ACHN (cell line): ENCODE measurements around the gene DDIT3.

Source experiments
- DNase-seq: peaks from one replicate; pipeline ENCODE4 v3.0.0-alpha.2; 2015
- in situ Hi-C: cut with HindIII; loops from 2 replicates; pipeline ENCODE4 v1.10.0; 2017; ENCODE audit warnings: low sequenced_read_pairs, low pct_ligation_motif_present, low pct_unique_long_range_greater_than_20kb

DDIT3 gene

DNA sequence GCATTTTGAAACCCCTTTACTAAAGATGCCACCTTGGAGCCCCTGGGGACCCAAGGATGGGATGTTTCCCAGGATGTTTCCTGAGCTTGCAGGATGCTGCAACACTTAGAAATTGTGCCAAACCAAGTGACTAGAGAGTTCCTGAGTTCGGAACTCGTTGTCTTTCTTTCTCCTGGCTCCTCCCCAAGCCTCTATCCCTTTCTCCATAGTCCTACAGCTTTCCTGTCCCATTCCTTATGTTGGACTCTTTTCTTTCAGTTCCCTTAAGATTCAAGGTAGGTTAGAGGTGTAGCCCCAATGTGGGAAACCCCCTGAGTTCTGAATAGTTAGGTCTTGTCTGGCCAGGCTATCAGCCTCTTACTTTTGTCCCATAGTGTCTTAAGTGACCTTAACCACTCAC, 28.2 kb upstream of the DDIT3 start:
- DNase-seq: no peak
- in situ Hi-C loops: no loop called here

DNA sequence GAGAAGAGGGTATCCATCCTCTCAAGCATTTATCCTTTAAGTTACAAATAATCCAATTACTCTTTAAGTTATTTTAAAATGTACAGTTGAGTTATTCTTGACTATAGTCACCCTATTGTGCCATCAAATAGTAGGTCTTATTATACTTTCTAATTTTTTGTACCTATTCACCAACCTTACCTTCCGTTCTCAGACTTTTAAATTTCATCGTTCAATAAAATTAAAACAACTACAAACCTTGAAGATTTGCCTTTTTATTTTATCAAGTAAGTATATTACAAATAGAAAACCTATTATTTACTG, 27.6 kb upstream of the DDIT3 start:
- in situ Hi-C loops: no loop called here
- no peak for DNase-seq

DNA sequence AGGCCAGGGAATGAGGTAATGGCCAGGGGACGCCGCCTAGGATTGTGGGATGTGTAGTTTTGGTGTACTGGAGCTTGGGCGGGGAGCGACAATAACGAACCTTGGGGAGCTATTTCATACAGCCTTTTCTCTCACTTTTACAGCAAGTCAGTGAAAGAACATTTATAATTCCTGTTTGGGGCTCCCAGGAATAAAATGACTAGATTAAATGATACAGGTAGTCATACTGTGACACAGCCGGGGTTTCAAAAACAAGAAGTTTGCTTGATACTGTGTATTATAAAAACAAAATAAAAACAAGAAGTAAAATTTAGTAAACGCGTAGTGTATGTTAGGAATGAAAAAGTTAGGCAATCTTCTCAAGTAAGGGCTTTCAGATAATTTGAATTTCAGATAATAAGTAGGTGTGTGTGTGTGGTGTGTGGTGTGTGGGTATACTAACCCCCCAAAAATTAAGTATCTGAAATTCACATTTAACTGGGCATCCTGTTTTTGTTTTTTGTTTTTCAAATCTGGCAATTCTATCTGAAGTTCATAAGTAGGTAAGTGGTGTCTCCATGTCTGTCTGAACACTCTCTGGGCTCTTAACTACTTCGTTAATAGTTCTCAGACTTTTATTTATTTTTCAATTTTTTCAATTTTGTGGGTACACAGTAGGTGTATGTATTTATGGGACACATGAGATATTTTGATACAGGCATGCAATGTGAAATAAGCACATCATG, 27.1 kb upstream of the DDIT3 start:
- in situ Hi-C loops: no loop called here
- DNase-seq: no peak

DNA sequence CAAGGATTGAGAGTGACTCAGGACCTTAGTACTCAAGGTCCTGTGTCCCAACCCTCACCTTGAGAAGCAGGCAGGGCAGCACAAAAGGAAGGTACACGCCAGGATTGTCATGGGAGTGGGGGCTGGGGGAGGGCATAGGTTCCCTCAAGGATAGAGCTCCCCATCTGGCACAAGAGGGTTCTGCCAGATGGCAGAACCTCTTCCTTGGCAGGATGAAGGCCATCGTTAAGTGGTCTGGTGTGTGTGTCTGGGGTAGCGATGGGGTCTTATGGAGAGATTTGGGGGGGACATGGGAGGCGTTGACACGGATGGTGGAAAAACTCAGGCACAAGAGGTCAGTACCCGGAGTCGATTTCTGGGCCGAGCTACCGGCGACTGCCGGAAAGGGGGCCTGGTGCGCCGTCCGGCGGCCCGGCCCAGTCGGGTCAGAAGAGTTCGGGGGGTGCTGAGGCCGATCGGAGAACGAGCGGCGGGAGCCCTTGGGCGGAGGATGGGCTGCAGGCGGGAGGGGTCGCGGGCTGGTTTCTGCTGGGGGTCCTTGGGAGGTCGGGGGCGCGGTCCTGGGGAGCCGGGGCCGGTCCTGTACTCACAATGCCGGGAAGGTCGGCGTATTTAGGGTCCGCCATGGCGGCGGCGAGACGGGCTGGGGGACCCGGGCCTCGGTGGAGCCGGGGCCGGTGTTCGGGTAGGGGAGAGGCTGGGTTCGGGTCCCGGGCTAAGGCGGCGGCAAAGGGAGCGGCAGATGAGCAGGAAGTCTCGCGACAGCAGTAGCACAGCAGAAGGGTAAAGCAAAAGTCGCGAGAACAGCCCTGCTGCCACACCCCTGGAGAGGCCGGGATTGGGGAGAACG, 26.3 kb upstream of the DDIT3 start, which contains the start of gene DCTN2:
TSS of gene DCTN2 (minus strand) at position 755 of the 850 bp plus-strand sequence. CDS start at position 626, 129 bp downstream.
- DNase-seq: peak; percentile 100
- in situ Hi-C loops: no loop called here

DNA sequence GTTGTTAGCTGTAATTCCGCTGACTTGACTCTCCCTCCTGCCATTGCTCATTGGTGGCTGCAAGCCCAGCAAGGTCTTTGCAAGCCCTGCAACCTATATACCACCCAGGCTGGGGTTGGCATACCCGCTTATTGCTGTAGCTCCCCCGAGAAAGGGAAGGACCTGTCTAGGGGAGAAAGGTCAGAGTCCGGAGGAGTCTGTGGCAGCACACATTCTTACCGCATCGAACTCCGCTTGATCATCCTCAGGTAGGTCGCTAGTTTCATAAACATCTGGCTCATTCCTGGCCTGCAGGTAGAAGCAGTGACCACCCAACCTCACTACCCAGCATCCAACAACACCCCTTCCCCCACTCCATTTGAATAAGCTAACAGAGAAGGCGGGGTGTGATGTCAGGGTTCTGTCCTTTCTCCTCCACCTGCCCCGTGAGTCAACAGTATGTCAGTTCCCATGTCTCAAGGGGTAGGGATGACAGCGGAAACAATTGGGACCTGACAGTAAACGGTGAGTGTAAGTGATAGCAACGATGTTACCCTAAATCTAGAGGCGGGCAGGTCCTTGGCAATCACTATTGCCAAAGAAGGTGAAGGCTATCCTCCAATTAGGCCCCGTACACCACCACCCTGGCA, 25.6 kb upstream of the DDIT3 start:
- DNase-seq: no peak
- in situ Hi-C loops: no loop called here

DNA sequence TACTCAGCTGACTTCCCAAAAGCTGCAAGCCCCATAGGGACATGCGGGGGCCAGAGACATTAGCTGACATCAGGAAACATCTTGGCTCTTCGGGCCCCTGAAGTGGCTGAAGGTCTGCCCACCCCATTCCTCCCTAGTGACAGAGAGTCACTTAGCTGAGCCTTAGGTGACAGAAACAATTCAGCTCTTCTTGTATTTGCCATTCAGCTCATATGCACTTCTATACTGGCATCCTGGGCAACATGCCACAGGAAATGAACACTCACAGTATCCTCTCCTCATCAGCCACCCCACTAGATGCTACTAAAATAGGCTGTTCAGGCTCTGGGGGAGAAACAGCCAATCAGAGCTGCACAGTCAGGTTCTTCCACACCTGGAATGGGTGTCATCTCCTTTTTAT, 23.3 kb upstream of the DDIT3 start:
- in situ Hi-C loops: no loop called here
- DNase-seq: no peak

DNA sequence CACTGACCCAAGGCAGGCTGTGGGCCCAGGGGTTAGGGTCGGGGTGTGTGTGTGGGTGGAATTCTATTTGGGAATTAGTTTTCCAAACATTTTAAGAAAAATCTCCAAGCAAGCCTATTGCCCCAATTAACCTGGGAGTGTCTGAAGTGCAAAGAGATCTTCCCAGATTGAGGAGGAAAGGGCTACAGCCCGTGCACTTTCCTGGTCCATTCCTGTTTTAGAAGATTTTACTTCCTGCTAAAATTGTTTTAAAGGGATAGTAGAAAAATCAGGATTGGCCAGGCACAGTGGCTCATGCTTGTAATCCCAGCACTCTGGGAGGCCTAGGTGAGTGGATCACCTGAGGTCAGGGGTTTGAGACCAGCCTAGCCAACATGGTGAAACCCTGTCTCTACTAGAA, 21.4 kb upstream of the DDIT3 start:
- DNase-seq: no peak
- in situ Hi-C loops: no loop called here

DNA sequence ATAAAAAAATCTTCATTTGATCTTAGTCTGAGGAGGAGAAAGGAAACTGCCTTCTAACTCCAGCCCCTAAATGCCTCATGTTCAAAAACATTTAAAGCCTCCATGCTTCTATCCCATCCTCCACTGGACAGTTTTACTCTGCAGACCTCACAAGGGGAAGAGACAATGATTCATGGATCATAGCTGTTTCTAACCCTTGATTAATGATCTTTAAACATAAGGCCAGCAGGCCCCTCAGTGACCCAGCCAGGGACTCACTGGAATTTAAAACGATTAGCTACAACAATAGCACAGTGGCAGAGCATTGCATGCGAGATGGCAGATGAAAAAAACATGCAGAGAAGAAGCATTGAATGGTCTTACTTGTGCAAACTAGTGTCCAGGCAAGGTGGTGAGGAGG, 20.7 kb upstream of the DDIT3 start:
- in situ Hi-C loops: no loop called here
- DNase-seq: no peak

DNA sequence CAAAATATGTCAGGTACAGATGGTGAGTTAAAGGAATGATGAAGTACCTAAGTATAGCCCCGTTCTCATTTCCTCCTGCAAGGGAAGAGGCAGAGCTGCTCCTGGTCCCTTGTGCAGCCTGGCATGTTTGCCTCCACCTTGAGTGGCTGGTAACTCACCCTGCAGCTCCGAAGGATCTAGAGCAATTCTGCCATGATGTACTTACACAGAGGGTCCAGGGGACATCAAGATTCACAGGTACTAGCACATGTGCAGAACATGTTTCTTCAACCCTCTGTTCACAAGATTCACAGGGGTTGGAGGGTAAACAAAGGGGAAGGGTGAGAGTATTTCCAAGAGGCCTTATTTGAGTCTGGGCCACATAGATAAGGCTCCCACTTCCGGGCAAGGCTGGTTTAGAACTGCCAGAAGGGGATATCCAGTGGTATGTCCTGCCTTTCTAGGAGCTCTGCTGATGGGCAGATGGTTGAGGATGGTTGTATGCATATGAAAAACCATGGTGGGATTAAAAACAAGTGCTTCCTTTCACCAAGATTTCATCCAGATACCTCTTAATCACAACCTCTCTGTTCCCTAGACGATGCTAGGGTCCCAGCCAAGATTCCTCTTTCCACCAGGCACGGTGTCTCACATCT, 18.9 kb upstream of the DDIT3 start:
- in situ Hi-C loops: no loop called here
- no peak for DNase-seq

DNA sequence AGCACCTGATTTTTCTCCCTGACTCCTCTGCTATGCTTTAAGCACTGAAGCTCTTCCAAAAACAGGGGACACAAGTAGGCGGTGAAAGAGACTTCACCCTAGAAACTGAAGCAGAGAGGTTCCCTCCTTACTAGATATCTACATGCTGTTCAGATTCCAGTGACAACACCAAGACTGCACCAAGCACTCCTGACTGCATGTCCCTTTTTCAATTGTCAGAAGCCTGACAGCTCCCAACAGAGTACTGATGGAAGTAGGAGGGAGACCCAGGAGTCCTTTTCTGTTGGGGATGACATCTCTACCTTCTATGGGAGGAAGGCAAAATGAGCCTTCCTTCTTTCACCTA, 16.3 kb upstream of the DDIT3 start:
- DNase-seq: no peak
- in situ Hi-C loops: no loop called here

DNA sequence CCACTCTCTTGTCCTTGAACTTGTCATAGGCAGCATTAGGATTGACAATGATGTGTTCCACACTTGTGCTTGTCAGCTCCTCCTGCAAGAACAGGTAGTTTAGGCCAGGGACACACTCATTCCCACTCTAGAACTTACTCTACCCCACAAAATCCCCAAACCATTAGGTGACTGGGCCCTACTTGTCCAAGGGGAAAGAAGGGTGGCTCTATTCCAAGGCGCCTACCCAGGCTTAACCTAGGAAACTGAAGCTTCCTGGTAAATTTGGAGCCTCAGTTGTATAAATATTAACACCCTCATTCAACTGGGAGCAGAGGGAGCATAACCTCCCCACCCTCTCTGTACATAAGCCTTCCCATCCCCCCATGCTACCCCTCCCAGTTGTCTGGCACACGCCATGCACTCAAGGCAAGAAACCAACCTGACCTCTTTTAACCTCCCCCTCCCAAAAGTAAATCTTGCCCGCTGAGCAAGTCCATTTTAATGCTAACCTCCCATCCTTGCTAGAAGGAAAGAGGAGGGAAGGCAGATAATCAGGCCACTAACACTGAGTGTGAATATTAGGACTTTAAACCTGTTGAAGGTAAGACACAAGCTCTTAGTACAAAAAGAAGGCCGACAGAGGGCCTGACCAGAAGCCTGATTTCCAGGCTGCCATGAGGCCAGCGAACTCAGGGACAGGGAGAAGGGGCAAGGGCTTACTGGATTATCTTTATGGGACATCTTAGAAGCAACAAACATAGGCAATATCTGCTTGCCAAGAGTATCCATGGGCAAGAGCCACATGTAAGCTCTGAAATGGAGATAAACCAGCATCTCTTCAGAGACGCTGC, 15.7 kb upstream of the DDIT3 start:
- in situ Hi-C loops: no loop called here
- DNase-seq: no peak

DNA sequence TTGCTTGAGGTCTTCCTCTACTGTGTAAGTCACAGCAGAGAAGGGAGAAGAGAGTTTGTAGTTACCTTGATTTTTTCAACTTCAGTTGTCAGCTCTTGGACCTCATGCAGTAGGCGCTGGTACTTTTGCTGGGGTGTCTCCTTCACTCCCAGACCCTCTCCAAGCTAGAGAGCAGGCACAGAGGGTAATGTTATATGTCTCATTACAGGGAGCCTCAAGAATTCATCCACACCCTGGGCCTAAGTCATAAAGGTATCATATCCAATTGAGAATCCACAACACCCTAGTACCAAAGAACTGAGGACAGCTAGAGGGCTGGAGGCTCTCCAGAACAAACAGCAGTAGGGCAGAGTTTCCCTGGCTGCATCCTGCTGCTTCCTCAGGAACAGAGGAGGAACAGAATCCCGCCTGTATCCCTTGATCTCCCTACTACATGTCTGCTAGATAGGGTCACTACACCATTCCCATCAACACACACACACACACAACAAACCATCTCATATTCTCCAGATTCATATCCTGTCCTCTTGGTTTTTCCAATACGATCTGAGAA, 14.8 kb upstream of the DDIT3 start:
- in situ Hi-C loops: no loop called here
- DNase-seq: no peak

DNA sequence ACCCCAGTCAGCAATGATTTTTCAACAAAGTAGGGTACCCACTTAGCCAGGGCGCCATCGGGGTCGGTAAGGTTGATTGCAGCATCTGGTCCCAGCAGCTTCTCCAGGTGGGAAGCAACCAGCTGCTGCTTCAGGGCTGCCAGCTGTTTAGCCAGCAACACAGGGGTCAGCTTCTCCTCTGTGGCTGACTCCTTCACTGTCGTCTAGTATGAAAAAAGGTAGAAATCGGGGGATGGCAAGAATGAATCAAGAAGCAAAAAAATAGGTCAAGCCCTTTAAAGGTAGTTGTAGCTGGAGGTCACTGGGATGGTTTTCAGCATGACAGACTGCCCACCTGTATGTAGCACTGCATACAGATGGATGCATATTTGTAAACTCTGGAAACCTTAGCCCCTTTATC, 13.9 kb upstream of the DDIT3 start:
- in situ Hi-C loops: no loop called here
- no peak for DNase-seq

DNA sequence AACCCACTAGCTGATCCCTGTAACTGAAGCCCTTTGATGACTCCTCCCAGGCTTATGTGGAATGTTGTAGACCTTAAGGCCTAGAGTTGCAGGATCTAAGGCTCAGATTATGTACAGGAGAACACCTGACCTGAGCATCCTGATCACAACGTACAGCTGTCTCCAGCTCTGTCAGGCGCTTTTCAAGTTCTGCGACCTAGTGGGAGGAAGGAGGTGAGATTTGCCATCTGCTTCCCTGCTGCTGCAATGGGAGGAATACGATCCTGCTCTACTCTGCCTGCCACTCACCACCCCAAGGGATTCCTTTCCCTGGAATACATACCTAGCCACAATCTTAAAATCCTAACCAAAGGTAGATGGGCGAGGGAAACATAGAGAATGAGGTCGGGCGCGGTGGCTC, 12.8 kb upstream of the DDIT3 start:
- DNase-seq: no peak
- in situ Hi-C loops: no loop called here

DNA sequence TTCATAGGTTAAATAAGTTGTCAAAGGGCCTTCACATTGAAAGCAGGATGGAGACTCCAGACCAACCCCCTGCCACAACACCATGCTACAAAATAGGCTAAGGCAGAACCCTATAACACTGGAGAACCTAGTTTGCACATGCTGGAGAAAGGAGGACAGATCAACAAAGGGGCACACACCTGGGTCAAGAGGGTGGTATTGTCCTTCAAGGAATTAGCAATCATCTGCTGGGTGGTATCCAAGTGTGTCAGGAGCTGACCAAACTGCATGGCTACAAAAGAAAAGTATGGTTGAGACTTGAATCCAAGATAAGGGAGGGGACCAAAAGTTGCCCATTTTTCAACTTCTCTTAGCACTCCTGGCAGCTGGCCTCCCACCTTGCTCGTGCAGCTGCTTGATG, 11.5 kb upstream of the DDIT3 start:
- in situ Hi-C loops: no loop called here
- no peak for DNase-seq

DNA sequence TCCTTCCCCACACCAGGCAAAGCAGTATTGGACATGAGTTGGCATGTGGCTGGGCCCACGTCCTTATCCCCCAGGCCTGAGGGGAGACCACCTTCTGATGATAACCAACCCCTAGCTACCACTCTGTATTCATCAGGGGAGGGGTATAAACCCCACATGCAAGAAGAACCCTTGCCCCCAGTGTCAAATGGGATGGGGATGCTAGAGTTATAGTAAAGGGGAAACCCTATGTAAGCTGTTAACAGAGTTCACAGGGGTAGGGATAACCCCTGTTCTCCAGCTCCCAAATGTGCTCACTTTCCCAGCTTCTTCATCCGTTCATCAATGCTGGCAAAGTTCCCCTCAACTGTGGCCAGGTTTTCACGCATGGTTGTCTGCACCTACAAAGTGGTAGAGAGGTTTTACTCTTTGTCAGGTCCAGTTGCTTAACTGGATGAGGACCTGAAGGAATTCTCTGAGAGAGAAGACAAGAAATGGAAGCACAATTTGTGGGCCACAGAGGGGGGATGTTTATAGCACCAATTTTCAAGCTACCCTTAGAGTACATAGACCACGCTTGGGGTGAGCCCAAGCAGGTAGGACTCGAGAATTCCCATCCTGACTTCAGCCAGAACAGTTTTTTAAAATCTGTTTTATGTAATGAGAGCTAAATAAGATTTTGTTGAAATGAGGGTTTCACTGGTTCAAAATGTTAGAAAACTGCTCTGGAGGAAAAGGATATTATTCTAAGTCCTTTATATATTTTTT, 10.3 kb upstream of the DDIT3 start:
- in situ Hi-C loops: no loop called here
- no peak for DNase-seq

DNA sequence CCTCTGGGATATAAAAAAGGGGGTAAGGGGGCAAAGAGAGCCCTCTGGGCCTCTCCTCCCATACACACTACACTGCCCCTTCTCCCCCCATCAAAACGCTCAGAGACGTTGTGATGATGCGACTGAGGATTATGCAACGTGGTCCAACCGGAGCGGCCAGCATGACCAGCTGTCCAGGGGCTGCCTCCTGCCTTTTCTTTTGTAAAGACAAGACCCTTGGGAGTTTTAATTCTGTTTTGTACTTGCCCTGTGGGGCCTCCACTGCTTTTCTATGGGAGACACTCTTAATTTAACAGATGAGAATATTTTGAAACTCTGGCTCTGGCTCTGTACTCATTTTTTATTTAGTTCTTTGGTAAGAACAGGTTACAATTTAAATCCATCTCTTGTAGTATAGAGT, 9.5 kb upstream of the DDIT3 start:
- in situ Hi-C loops: no loop called here
- no peak for DNase-seq
